HEK293T (cell line): ENCODE data around the gene SZT2.

Experiments used
- BHLHE40 ChIP-seq: fragments of 450-650 bp; IDR thresholded peaks from 2 replicates; pipeline ENCODE4 v1.6.1; 2016; ENCODE audit warnings: mild to moderate bottlenecking, moderate library complexity, borderline replicate concordance
- CTBP1 ChIP-seq: fragments of 450-650 bp; IDR thresholded peaks from 2 replicates; pipeline ENCODE4 v1.6.1; 2016; ENCODE audit warnings: borderline replicate concordance
- ELF4 ChIP-seq: fragments of 450-650 bp; IDR thresholded peaks from 2 replicates; pipeline ENCODE4 v1.6.1; 2017; ENCODE audit warnings: antibody characterized with exemption
- FOXA1 ChIP-seq: fragments of 450-650 bp; IDR thresholded peaks from 2 replicates; pipeline ENCODE4 v1.6.1; 2016; ENCODE audit warnings: mild to moderate bottlenecking
- FOXK2 ChIP-seq: fragments of 450-650 bp; IDR thresholded peaks from 2 replicates; pipeline ENCODE4 v1.6.1; 2016; ENCODE audit warnings: mild to moderate bottlenecking
- FOXM1 ChIP-seq: fragments of 450-650 bp; IDR thresholded peaks from 2 replicates; pipeline ENCODE4 v1.6.1; 2017; ENCODE audit warnings: mild to moderate bottlenecking, borderline replicate concordance
- NFRKB ChIP-seq: fragments of 450-650 bp; IDR thresholded peaks from 2 replicates; pipeline ENCODE4 v1.6.1; 2016; ENCODE audit warnings: mild to moderate bottlenecking, moderate library complexity
- SUZ12 ChIP-seq: fragments of 450-650 bp; IDR thresholded peaks from 2 replicates; pipeline ENCODE4 v1.6.1; 2016; ENCODE audit warnings: mild to moderate bottlenecking
- TARDBP ChIP-seq: fragments of 450-650 bp; IDR thresholded peaks from 2 replicates; pipeline ENCODE4 v1.6.1; 2016
- TF ChIP-seq, protein P1 (sequence below): fragments of 450-650 bp; IDR thresholded peaks from 2 replicates; pipeline ENCODE4 v1.6.1; 2016

DNA sequence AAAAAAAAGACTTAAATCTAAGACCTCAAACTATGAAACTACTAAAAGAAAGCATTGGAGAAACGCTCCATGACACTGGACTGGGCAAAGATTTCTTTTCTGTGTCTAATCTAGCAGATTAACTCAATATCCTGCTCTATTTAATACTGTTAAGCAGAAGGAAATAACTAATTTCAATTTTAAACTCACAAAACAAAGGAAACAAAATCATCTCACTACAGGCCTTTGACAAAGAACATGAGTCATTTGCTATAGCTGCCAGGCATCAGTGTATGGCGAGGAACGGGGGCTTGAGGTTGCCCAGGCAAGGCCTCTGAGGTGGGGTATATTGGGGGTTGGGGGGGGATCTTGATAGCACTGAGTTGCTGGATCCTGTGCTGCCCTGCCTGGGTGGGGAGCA is 20.9 kb downstream of the SZT2 start:
- TF ChIP-seq BHLHE40 (no peak), SUZ12 (no peak), TARDBP (no peak), FOXA1 (no peak), CTBP1 (no peak), NFRKB (no peak), ELF4 (no peak), FOXK2 (no peak), FOXM1 (no peak)
- TF ChIP-seq, protein P1, sequence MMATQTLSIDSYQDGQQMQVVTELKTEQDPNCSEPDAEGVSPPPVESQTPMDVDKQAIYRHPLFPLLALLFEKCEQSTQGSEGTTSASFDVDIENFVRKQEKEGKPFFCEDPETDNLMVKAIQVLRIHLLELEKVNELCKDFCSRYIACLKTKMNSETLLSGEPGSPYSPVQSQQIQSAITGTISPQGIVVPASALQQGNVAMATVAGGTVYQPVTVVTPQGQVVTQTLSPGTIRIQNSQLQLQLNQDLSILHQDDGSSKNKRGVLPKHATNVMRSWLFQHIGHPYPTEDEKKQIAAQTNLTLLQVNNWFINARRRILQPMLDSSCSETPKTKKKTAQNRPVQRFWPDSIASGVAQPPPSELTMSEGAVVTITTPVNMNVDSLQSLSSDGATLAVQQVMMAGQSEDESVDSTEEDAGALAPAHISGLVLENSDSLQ = no peak
